ENCODE measurements around the gene ASB16. TPM values are rescaled to one million over a fixed set of nuclear protein-coding genes. Genes with fewer than 3 reads are reported as not detected.

ASB16 gene
- total RNA-seq, 1 experiment from 2014 or later, result not detected

- Mint-ChIP-seq H3K9me3 (ENCODE audit: unreplicated experiment) (no peaks in the 10 kb centered on the region), H3K4me1 (ENCODE audit: insufficient read depth, unreplicated experiment) (peaks cover 11% of the 10 kb centered on the region), H3K27me3 (ENCODE audit: insufficient read depth, unreplicated experiment) (no peaks in the 10 kb centered on the region), H3K27ac (ENCODE audit: low read depth, unreplicated experiment) (peak overlapping the region; percentile 52), H3K36me3 (ENCODE audit: insufficient read depth, unreplicated experiment) (peaks cover 4% of the 10 kb centered on the region), H3K4me3 (ENCODE audit: unreplicated experiment) (no peak overlapping the region)
- TF ChIP-seq CTCF (IDR thresholded peaks at IDR 0.05; ENCODE audit: unreplicated experiment), result no peak
- ChIA-PET POLR2A (interaction anchor here (0.6 to 3.3 kb wide), 12 partner anchors 16 to 223 kb away, joined by 3 to 22 read pairs (median 4); partner anchors contain the start of genes G6PC3, HDAC5 and TMUB2), CTCF (interaction anchor here (0.5 to 3.8 kb wide), 23 partner anchors 8 to 867 kb away, joined by 3 to 33 read pairs (median 4); partner anchors contain the start of genes G6PC3, HROB and TMUB2)
- no peak for DNase-seq (ENCODE audit: unreplicated experiment)
- intact Hi-C loops (cut with micrococcal nuclease), result loop anchor here (5.0 kb wide), 2 partner anchors 225 to 290 kb away; partner anchors contain the start of gene PPY
- no TSS peak for BruUV-seq (replicated peaks)
Observed at GRCh38 chr17:44167181-44167861, 3.2 kb upstream of the ASB16 start.

GRCh38 chr17:44170135-44170498 is 387 bp upstream of the ASB16 start:
- intact Hi-C loops (cut with micrococcal nuclease), result no loop called here
- H3K27me3 Mint-ChIP-seq (ENCODE audit: insufficient read depth, unreplicated experiment), result no peaks in the 10 kb centered on the region
- BruUV-seq (replicated peaks), result no TSS peak
- H3K4me1 Mint-ChIP-seq (ENCODE audit: insufficient read depth, unreplicated experiment), result peaks cover 11% of the 10 kb centered on the region
- no peak for TF ChIP-seq CTCF (IDR thresholded peaks at IDR 0.05; ENCODE audit: unreplicated experiment)
- CTCF ChIA-PET, result interaction anchor here (0.6 to 3.8 kb wide), 8 partner anchors 16 to 193 kb away, joined by 3 to 33 read pairs (median 4); partner anchors contain the start of gene TMUB2
- peaks cover 4% of the 10 kb centered on the region for H3K36me3 Mint-ChIP-seq (ENCODE audit: insufficient read depth, unreplicated experiment)
- H3K27ac Mint-ChIP-seq (ENCODE audit: low read depth, unreplicated experiment), result no peak overlapping the region
- DNase-seq (ENCODE audit: unreplicated experiment), result no peak
- no peak overlapping the region for H3K4me3 Mint-ChIP-seq (ENCODE audit: unreplicated experiment)
- no peaks in the 10 kb centered on the region for H3K9me3 Mint-ChIP-seq (ENCODE audit: unreplicated experiment)
- POLR2A ChIA-PET, result interaction anchor here (1.0 kb wide), 1 partner anchor 16 kb away, joined by 4 read pairs; the partner anchor contains the start of gene TMUB2

DNA sequence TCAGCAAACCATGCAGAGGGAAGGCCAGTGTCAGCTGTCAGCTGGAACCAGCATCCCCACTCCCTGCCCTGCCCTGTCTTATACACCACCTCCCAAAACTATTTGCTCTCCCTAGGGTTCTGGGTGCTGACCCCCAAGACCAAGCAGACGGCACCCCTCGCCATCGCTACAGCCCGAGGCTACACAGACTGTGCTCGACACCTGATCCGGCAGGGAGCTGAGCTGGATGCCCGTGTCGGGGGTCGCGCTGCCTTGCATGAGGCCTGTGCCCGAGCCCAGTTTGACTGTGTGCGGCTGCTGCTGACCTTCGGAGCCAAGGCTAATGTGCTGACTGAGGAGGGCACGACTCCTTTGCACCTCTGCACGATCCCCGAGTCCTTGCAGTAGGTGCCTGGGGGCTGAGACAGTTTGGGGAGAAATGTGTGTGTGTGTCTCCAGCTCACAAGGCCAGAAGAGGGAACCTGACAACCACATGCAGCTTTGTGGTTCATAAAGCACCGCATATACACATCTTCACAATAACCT is 1.5 kb downstream of the ASB16 start:
- Mint-ChIP-seq H3K27ac (ENCODE audit: low read depth, unreplicated experiment) (no peak overlapping the region), H3K9me3 (ENCODE audit: unreplicated experiment) (no peaks in the 10 kb centered on the region), H3K36me3 (ENCODE audit: insufficient read depth, unreplicated experiment) (peaks cover 11% of the 10 kb centered on the region), H3K4me1 (ENCODE audit: insufficient read depth, unreplicated experiment) (peaks cover 11% of the 10 kb centered on the region), H3K4me3 (ENCODE audit: unreplicated experiment) (no peak overlapping the region), H3K27me3 (ENCODE audit: insufficient read depth, unreplicated experiment) (no peaks in the 10 kb centered on the region)
- ChIA-PET POLR2A (interaction anchor here (0.9 to 3.4 kb wide), 4 partner anchors 12 to 85 kb away, joined by 3 to 13 read pairs (median 4); partner anchors contain the start of gene TMUB2), CTCF (interaction anchor here (0.6 to 1.1 kb wide), 6 partner anchors 31 to 411 kb away, joined by 3 to 4 read pairs (median 3); no protein-coding TSS in a partner anchor)
- intact Hi-C loops (cut with micrococcal nuclease), result no loop called here
- DNase-seq (ENCODE audit: unreplicated experiment), result no peak
- TF ChIP-seq CTCF (IDR thresholded peaks at IDR 0.05; ENCODE audit: unreplicated experiment), result no peak
- BruUV-seq (replicated peaks), result no TSS peak

- Mint-ChIP-seq H3K9me3 (ENCODE audit: unreplicated experiment) (no peaks in the 10 kb centered on the region), H3K4me1 (ENCODE audit: insufficient read depth, unreplicated experiment) (no peaks in the 10 kb centered on the region), H3K36me3 (ENCODE audit: insufficient read depth, unreplicated experiment) (peaks cover 11% of the 10 kb centered on the region), H3K4me3 (ENCODE audit: unreplicated experiment) (no peak overlapping the region), H3K27ac (ENCODE audit: low read depth, unreplicated experiment) (no peak overlapping the region), H3K27me3 (ENCODE audit: insufficient read depth, unreplicated experiment) (no peaks in the 10 kb centered on the region)
- CTCF ChIA-PET, result interaction anchor here (0.6 kb wide), 1 partner anchor 139 kb away, joined by 6 read pairs; no protein-coding TSS in a partner anchor
- TF ChIP-seq CTCF (IDR thresholded peaks at IDR 0.05; ENCODE audit: unreplicated experiment), result no peak
- POLR2A ChIA-PET, result interaction anchor here (0.7 to 3.4 kb wide), 2 partner anchors 12 to 31 kb away, joined by 3 to 13 read pairs; partner anchors contain the start of gene TMUB2
- DNase-seq (ENCODE audit: unreplicated experiment), result no peak
- intact Hi-C loops (cut with micrococcal nuclease), result no loop called here
- BruUV-seq (replicated peaks), result no TSS peak
Observed at GRCh38 chr17:44174427-44174826, 3.9 kb downstream of the ASB16 start.

All from MCF 10A (cell line).